Heart left ventricle (tissue), 16 donors: Measurements from ENCODE around the gene TGFBR3. TPM values are rescaled to one million over a fixed set of nuclear protein-coding genes. Genes with fewer than 3 reads are reported as not detected.
A peak's percentile ranks its signal among the peaks of the same experiment; 100 is the strongest.

Experiments
- ATAC-seq, 4 donors: fragments of 200-7000 bp; cut with Tn5 transposase; one replicate each; pipeline ENCODE4 v1.9.1; 2020 to 2022; ENCODE audit warnings: moderate library complexity in 4 of 4, mild to moderate bottlenecking in 3 of 4, moderate number of reproducible peaks in 1 of 4
- DNase-seq, 5 donors: peaks; one replicate each; pipeline ENCODE4 v3.0.0-alpha.2; 2020
- H3K27ac ChIP-seq, 12 donors: fragments of 200-600 bp; sonication (generic) in 4 of 12; one replicate each; pipeline versions ENCODE4 v1.5.0 to v1.8.0; 2016 to 2022; ENCODE audit warnings: mild to moderate bottlenecking in 2 of 12
- H3K27me3 ChIP-seq, 9 donors: fragments of 200-600 bp; sonication (generic) in 2 of 9; one replicate each; pipeline versions ENCODE4 v1.5.1 to v1.8.0; 2016 to 2022; ENCODE audit warnings: mild to moderate bottlenecking in 3 of 9
- H3K36me3 ChIP-seq, 9 donors: fragments of 200-600 bp; sonication (generic) in 2 of 9; one replicate each; pipeline versions ENCODE4 v1.5.0 to v1.8.0; 2018 to 2022; ENCODE audit warnings: mild to moderate bottlenecking in 2 of 9
- H3K4me1 ChIP-seq, 12 donors: fragments of 200-600 bp; sonication (generic) in 4 of 12; one replicate each; pipeline versions ENCODE4 v1.5.0 to v1.8.0; 2016 to 2022; ENCODE audit warnings: mild to moderate bottlenecking in 3 of 12
- H3K4me3 ChIP-seq, 12 donors: fragments of 200-600 bp; sonication (generic) in 4 of 12; one replicate each; pipeline versions ENCODE4 v1.5.0 to v1.8.0; 2017 to 2022; ENCODE audit warnings: mild to moderate bottlenecking in 9 of 12, moderate library complexity in 4 of 12
- H3K9me3 ChIP-seq, 12 donors: fragments of 200-600 bp; sonication (generic) in 4 of 12; one replicate each; pipeline versions ENCODE4 v1.5.0 to v1.8.0; 2016 to 2022; ENCODE audit warnings: mild to moderate bottlenecking in 1 of 12
- POLR2A ChIP-seq, 2 donors: fragments of 450-650 bp; IDR thresholded peaks; one replicate each; pipeline ENCODE4 v1.6.1; 2017; ENCODE audit warnings: antibody characterized with exemption in 2 of 2, mild to moderate bottlenecking in 2 of 2, moderate library complexity in 2 of 2
- WGBS, 4 donors: extraction: QIAGEN DNeasy Blood & Tissue Kit in 2 of 4; methylation state at CpG; one replicate each; pipeline versions ENCODE4 v1.1.5 to v1.1.7; 2013 to 2018; 5-methylcytosine and 5-hydroxymethylcytosine counted together
- intact Hi-C, 10 donors: fragments of 100-400 bp; cut with DNase I; formaldehyde crosslinking; loops; one replicate each; pipeline versions ENCODE4 v1.11.1 to v1.14.2; 2022
- polyA plus RNA-seq, 2 donors: library from polyadenylated mRNA; stranded (reverse); fragments of 200-250 nt; gene quantifications; one replicate each; pipeline ENCODE4 v1.2.3, GENCODE V29; 2013
- total RNA-seq, 9 donors: library from RNA; depleted of rRNA in 2 of 9; stranded (reverse); fragments of >200 nt in 2 of 9; fragmentation: NEBNext Ultra II Directional in 3 of 9; extraction: Animal tissue kit (Norgen Biotek cat#: 25700) in 3 of 9; gene quantifications; one replicate each; pipeline versions ENCODE4 v1.1.0 to v1.2.4, GENCODE V29; 2016 to 2023
- TF ChIP-seq, protein P1 (sequence below), 12 donors: fragments of 200-600 bp; sonication (generic) in 4 of 12; IDR thresholded peaks; one replicate each; pipeline versions ENCODE4 v1.5.0 to v1.8.0; 2018 to 2022; ENCODE audit warnings: antibody characterized with exemption in 12 of 12, mild to moderate bottlenecking in 5 of 12
- donor health status: ischemic (EF 13 %, LVEDD 7.1; RV severe dilation, severe dysfunction).
- donor health status: healthy with polysubstance abuse.
- donor health status: DM: no; HTN: yes; CAD: no.
- donor health status: DM: no; HTN: no; CAD: no.
- donor health status: ischemic (EF 25% LVEDD 6.9; RV normal size, moderate dysfunction).
- donor health status: ischemic (EF 25% LVEDD 5.7; RV mildly dilated, moderate dysfunction).
- donor health status: healthy.
- donor health status: DM: yes; HTN: yes; CAD: no.
- donor health status: ischemic (EF 35%, LVEDD 5.7; RV mildly dilated, moderate dysfunction).
- donor health status: nonischemic (EF 11% LVEDD 7.7; RV severe dilation, severe dysfunction).
- donor health status: DM: yes; HTN: yes; CAD: no.
- donor health status: PGD.
- donor health status: ischemic (EF 29% LVEDD 5.4; RV normal size, mild dysfunction).
- donor health status: nonischemic (EF 23%, LVEDD 6.1; RV moderate dilation, normal function).

Gene TGFBR3
- total and polyA plus RNA-seq, 11 donors = 6.9 to 51.8 (median 22.7) TPM

DNA sequence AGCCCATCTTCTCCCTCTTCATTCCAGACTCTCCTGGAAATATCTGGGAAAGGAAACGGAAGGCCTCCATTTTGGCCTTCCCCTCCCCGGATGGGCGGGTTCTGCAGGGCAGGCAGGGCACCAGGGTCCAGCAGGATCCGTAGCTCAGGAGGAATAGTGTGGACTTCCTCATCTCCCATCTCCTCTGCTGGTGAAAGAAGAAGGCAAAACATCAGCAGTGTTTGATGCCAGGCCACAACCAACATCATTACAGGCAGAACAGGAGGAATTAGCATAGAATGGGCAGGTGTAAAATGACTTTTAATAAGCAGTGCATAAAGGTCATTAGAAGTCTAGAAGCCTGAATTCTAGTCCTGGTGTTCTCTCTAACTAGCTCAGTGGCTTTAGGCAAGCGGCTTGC, 165.9 kb downstream of the TGFBR3 start:
- Histone ChIP-seq H3K27ac (peak overlapping the region in 1 of 12 donors; percentile 30), H3K9me3 (no peaks in the 10 kb centered on the region), H3K27me3 (no peaks in the 10 kb centered on the region), H3K4me3 (no peak overlapping the region), H3K4me1 (peaks cover 0 to 13% (median 3%) of the 10 kb centered on the region in 12 donors), H3K36me3 (peaks cover 0 to 74% (median 32%) of the 10 kb centered on the region in 9 donors)
- 75 to 98% (median 81%) methylated on average over 5 of the region's 5 CpGs for WGBS, 4 donors
- DNase-seq (no peak), ATAC-seq (peak in 1 of 4 donors; percentile 23)
- intact Hi-C loops = loop anchor here in 1 of 10 donors (10.0 kb wide), 1 partner anchor 55 kb away; no protein-coding TSS in a partner anchor
- TF ChIP-seq POLR2A (IDR thresholded peaks at IDR 0.05) = no peak
- TF ChIP-seq, protein P1, sequence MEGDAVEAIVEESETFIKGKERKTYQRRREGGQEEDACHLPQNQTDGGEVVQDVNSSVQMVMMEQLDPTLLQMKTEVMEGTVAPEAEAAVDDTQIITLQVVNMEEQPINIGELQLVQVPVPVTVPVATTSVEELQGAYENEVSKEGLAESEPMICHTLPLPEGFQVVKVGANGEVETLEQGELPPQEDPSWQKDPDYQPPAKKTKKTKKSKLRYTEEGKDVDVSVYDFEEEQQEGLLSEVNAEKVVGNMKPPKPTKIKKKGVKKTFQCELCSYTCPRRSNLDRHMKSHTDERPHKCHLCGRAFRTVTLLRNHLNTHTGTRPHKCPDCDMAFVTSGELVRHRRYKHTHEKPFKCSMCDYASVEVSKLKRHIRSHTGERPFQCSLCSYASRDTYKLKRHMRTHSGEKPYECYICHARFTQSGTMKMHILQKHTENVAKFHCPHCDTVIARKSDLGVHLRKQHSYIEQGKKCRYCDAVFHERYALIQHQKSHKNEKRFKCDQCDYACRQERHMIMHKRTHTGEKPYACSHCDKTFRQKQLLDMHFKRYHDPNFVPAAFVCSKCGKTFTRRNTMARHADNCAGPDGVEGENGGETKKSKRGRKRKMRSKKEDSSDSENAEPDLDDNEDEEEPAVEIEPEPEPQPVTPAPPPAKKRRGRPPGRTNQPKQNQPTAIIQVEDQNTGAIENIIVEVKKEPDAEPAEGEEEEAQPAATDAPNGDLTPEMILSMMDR (IDR thresholded peaks at IDR 0.05) = no peak

DNA sequence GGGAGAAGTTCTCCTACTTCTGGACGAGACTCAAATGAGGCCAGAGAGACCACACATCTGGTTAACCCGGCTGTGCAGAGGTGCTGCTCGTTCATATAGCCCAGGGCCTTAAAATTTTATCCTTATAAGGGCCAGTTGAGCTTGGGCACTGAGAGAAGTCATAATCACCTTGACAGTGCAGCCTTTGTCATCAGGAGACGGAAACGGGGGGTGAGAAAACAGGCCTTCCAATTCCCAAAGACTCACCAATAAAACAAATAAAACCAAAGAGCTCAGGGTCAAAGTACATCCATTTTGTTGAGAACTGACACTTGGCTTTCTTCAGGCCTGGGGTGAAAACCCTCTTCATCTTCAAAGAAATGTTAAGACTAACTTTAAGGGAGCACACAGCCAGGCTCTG, 167.1 kb downstream of the TGFBR3 start:
- no peak for ATAC-seq
- no peaks in the 10 kb centered on the region for H3K9me3 ChIP-seq
- WGBS, 4 donors = 93 to 96% (median 95%) methylated on average over 5 of the region's 5 CpGs
- H3K36me3 ChIP-seq = peaks cover 0 to 84% (median 32%) of the 10 kb centered on the region in 9 donors
- no peak overlapping the region for H3K4me3 ChIP-seq
- H3K27ac ChIP-seq = peak overlapping the region in 1 of 12 donors; percentile 21
- DNase-seq = no peak
- intact Hi-C loops = loop anchor here in 2 of 10 donors (10.0 kb wide), 1 partner anchor 166 kb away; the partner anchor contains the start of gene TGFBR3 (in 2 of the 2)
- no peak for TF ChIP-seq POLR2A (IDR thresholded peaks at IDR 0.05)
- TF ChIP-seq, protein P1 (IDR thresholded peaks at IDR 0.05) = no peak
- no peaks in the 10 kb centered on the region for H3K27me3 ChIP-seq
- H3K4me1 ChIP-seq = peaks cover 0 to 12% (median under 1%) of the 10 kb centered on the region in 12 donors

DNA sequence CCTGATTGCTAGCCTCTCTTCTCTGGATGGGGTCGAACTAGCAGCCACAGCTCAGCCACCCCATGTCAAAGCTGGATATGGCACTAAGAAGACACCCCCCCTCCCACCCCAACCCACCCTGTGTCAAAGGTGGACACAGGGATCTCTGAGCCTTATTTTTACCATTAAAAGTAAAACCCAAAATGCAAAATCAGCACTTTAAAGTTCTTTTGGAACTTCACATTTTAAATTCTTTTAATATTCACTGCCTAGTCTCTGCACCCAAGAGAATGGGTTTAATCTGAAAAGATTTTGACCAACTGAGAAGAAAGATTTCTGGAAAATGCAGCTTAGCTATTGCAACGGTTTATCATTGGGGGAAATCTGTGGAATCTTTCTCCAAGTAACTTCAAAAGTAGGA, 167.6 kb downstream of the TGFBR3 start:
- no peak for DNase-seq
- H3K9me3 ChIP-seq = no peaks in the 10 kb centered on the region
- no peak overlapping the region for H3K4me3 ChIP-seq
- H3K36me3 ChIP-seq = peaks cover 0 to 84% (median 32%) of the 10 kb centered on the region in 9 donors
- H3K27ac ChIP-seq = peak overlapping the region in 1 of 12 donors; percentile 21
- intact Hi-C loops = loop anchor here in 2 of 10 donors (10.0 kb wide), 1 partner anchor 166 kb away; the partner anchor contains the start of gene TGFBR3 (in 2 of the 2)
- H3K27me3 ChIP-seq = no peaks in the 10 kb centered on the region
- TF ChIP-seq, protein P1 (IDR thresholded peaks at IDR 0.05) = no peak
- TF ChIP-seq POLR2A (IDR thresholded peaks at IDR 0.05) = no peak
- no peak for ATAC-seq
- H3K4me1 ChIP-seq = peaks cover 0 to 17% (median 4%) of the 10 kb centered on the region in 12 donors
- 84 to 95% (median 91%) methylated on average over 2 of the region's 2 CpGs for WGBS, 4 donors

DNA sequence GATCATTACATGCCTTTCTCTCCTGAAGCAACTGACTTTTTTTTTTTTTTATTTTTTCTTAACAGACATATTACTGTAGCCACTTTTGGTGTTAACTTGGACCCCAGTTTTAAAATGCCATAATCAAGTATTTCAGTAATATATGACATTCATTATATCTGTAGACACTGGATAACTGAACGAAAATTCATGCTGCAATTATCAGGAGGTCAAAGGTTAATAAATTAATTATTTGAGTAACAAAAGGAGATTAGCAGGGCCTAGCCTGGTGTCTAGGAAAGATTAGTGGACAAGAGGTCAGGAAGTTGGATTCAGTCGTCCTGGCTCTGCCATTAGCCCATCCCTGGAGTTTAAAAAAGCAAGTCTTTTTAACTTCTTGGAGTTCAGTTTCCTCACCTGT, 168.1 kb downstream of the TGFBR3 start:
- Histone ChIP-seq H3K4me1 (peaks cover 0 to 22% (median 9%) of the 10 kb centered on the region in 12 donors), H3K27ac (no peak overlapping the region), H3K4me3 (no peak overlapping the region), H3K27me3 (no peaks in the 10 kb centered on the region), H3K36me3 (peaks cover 0 to 84% (median 32%) of the 10 kb centered on the region in 9 donors), H3K9me3 (no peaks in the 10 kb centered on the region)
- DNase-seq = no peak
- WGBS, 4 donors = 77 to 88% (median 85%) methylated on average over 2 of the region's 2 CpGs
- ATAC-seq = no peak
- TF ChIP-seq, protein P1 (IDR thresholded peaks at IDR 0.05) = no peak
- TF ChIP-seq POLR2A (IDR thresholded peaks at IDR 0.05) = no peak
- intact Hi-C loops = loop anchor here in 2 of 10 donors (10.0 kb wide), 1 partner anchor 167 kb away; the partner anchor contains the start of gene TGFBR3 (in 2 of the 2)
